WERI-Rb-1 (cell line): ENCODE measurements around the gene PLIN4.

Experiments used
- DNase-seq: peaks from one replicate; pipeline ENCODE4 v3.0.0-alpha.2; 2020
- H3K27ac ChIP-seq: fragments of 250-450 bp; sonication (Bioruptor Pico); 2 replicates; pipeline ENCODE4 v1.5.1; 2020; ENCODE audit warnings: mild to moderate bottlenecking, moderate library complexity
- H3K27me3 ChIP-seq: fragments of 250-450 bp; sonication (Bioruptor Pico); 2 replicates; pipeline ENCODE4 v1.5.1; 2021; ENCODE audit warnings: mild to moderate bottlenecking, low read depth, moderate library complexity; ENCODE audit not compliant: insufficient read depth, severe bottlenecking
- H3K36me3 ChIP-seq: fragments of 250-450 bp; sonication (Bioruptor Pico); 2 replicates; pipeline ENCODE4 v1.5.1; 2020; ENCODE audit warnings: mild to moderate bottlenecking, moderate library complexity
- H3K4me3 ChIP-seq: 2 replicates; pipeline ENCODE4 v1.5.1; 2011; ENCODE audit warnings: low read depth, mild to moderate bottlenecking, control low read depth, low read length
- H3K9me3 ChIP-seq: fragments of 250-450 bp; sonication (Bioruptor Pico); 2 replicates; pipeline ENCODE4 v1.5.1; 2021; ENCODE audit warnings: mild to moderate bottlenecking, moderate library complexity; ENCODE audit not compliant: severe bottlenecking
- TF ChIP-seq, protein P1 (sequence below): IDR thresholded peaks from 2 replicates; pipeline ENCODE4 v1.5.1; 2011; ENCODE audit warnings: low read depth, mild to moderate bottlenecking, control low read depth, inconsistent platforms, low read length

The PLIN4 gene

DNA sequence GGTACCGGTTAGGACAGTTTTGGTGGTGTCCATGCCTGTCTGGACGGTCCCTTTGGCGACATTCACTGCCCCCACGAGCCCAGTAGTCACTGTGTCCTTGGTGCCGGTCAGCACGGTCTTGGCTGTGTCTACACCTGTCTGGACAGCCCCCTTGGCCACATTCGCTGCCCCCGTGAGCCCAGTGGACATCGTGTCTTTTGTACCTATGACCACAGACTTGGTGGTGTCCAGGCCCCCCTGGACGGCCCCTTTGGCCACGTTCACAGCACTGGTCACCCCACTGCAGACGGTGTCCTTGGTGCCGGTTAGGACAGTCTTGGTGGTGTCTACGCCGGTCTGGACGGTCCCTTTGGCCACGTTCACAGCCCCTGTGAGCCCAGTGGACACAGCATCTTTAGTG, 6.2 kb downstream of the PLIN4 start:
- no peaks in the 10 kb centered on the region for H3K9me3 ChIP-seq
- peaks cover 8% of the 10 kb centered on the region for H3K36me3 ChIP-seq
- TF ChIP-seq, protein P1, sequence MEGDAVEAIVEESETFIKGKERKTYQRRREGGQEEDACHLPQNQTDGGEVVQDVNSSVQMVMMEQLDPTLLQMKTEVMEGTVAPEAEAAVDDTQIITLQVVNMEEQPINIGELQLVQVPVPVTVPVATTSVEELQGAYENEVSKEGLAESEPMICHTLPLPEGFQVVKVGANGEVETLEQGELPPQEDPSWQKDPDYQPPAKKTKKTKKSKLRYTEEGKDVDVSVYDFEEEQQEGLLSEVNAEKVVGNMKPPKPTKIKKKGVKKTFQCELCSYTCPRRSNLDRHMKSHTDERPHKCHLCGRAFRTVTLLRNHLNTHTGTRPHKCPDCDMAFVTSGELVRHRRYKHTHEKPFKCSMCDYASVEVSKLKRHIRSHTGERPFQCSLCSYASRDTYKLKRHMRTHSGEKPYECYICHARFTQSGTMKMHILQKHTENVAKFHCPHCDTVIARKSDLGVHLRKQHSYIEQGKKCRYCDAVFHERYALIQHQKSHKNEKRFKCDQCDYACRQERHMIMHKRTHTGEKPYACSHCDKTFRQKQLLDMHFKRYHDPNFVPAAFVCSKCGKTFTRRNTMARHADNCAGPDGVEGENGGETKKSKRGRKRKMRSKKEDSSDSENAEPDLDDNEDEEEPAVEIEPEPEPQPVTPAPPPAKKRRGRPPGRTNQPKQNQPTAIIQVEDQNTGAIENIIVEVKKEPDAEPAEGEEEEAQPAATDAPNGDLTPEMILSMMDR = no peak
- H3K27me3 ChIP-seq = no peaks in the 10 kb centered on the region
- no peak overlapping the region for H3K4me3 ChIP-seq
- no peak overlapping the region for H3K27ac ChIP-seq
- DNase-seq = no peak

DNA sequence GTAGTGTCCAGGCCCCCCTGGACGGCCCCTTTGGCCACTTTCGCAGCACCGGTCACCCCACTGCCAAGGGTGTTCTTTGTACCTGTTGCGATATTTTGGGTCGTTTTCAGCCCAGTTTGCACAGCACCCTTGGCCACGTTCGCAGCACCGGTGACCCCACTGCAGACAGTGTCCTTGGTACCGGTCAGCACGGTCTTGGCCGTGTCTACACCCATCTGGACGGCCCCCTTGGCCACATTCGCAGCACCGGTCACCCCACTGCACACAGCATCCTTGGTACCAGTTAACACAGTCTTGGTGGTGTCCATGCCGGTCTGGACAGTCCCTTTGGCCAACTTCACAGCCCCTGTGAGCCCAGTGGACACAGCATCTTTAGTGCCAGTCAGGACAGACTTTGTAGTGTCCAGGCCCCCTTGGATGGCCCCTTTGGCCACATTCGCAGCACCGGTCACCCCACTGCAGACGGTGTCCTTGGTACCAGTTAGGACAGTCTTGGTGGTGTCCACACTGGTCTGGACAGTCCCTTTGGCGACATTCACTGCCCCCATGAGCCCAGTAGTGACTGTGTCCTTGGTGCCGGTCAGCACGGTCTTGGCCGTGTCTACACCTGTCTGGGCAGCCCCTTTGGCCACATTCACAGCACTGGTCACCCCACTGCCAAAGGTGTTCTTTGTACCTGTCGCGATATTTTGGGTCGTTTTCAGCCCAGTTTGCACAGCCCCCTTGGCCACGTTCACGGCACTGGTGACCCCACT, 6.8 kb downstream of the PLIN4 start:
- no peak for DNase-seq
- H3K27ac ChIP-seq = no peak overlapping the region
- H3K9me3 ChIP-seq = no peaks in the 10 kb centered on the region
- TF ChIP-seq, protein P1 = no peak
- H3K36me3 ChIP-seq = peaks cover 14% of the 10 kb centered on the region
- no peak overlapping the region for H3K4me3 ChIP-seq
- H3K27me3 ChIP-seq = no peaks in the 10 kb centered on the region

DNA sequence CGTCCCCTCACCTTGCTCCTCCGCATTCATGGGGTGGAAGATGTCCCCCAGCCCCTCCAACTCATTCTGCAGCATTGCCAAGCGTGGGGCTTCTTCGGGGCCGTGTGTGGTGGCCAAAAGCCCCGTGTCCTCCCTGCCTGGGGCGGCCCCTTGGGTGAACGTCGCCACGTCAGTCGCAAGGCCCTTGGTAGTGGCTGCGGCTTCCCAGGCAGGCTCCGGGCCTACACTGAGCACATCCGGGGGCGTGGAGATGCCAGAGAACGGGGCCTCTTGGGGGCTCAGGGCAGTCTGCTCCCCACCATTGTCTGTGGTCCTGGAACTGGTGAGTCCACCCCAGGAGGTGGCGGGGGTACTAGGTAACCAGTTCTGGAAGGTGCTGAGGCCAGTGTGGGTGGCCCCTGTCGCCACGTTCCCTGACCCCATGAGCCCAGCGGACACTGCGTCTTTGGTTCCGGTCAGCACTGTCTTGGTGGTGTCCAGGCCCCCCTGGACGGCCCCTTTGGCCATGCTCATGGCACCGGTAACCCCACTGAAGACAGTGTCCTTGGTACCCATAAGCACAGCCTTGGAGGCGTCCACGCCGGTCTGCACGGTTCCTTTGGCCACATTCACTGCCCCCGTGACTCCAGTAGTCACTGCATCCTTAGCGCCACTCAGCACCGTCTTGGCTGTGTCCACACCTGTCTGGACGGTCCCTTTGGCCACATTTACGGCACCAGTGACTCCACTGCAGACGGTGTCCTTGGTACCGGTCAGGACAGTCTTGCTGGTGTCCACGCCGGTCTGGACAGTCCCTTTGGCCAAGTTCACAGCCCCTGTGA, 7.6 kb downstream of the PLIN4 start:
- Histone ChIP-seq H3K9me3 (no peaks in the 10 kb centered on the region), H3K36me3 (peaks cover 15% of the 10 kb centered on the region), H3K27me3 (no peaks in the 10 kb centered on the region), H3K4me3 (no peak overlapping the region), H3K27ac (no peak overlapping the region)
- no peak for DNase-seq
- TF ChIP-seq, protein P1 = no peak

DNA sequence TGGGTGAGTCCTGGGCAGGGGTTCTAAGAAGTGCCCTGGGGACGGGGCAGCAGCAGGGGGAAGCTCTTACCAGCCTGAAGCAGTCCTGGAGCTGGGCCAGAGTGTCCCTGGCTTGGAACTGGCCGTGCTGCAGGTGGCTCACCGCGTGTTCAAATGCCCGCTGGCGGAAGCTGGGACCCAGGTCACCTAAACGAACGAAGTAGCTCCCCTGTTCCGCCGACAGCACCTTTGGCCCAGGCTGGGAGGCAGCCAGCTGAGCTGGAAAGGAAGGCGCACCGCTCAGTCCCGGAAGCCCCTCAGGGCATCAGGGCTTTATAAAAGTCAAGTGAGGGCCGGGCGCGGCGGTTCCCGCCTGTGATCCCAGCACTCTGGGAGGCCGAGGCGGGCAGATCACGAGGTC, 9.6 kb downstream of the PLIN4 start:
- Histone ChIP-seq H3K9me3 (no peaks in the 10 kb centered on the region), H3K27me3 (no peaks in the 10 kb centered on the region), H3K4me3 (no peak overlapping the region), H3K36me3 (peaks cover 21% of the 10 kb centered on the region), H3K27ac (no peak overlapping the region)
- no peak for DNase-seq
- TF ChIP-seq, protein P1 = no peak

DNA sequence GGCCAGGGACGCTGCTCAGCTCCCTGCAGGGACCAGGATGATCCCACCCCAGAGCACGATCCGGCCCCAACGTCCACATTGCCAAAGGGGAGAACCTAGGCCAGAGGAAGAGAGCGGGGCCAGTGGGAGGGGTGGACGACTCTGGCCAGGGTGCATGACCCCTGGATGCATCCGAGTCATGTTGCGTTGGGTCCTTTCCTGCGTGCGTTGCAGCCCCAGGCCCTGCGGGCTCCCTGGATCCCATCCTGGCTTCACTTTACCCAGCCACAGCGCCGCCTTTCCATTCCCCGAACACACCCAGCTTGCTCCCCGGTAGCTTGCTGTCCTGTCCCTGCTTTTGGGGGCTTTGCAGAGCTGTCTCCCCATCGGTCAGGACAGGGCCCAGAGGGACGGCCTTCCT, 10.5 kb downstream of the PLIN4 start:
- TF ChIP-seq, protein P1 = no peak
- H3K9me3 ChIP-seq = no peaks in the 10 kb centered on the region
- H3K27ac ChIP-seq = no peak overlapping the region
- no peak overlapping the region for H3K4me3 ChIP-seq
- H3K27me3 ChIP-seq = no peaks in the 10 kb centered on the region
- peaks cover 27% of the 10 kb centered on the region for H3K36me3 ChIP-seq
- no peak for DNase-seq

DNA sequence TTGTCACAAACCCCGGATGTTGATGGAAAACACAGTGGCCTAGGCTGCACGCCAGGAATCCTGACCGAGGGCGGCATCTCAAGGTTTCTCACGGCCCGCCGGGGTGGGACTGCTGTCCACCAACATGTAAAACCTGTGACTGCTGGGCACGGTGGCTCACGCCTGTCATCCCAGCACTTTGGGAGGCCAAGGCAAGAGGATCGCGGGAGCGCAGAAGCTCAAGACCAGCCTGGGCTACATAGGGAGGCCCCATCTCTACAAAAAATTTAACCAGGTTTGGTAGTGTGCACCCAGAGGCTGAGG, 11.2 kb downstream of the PLIN4 start:
- TF ChIP-seq, protein P1 = no peak
- Histone ChIP-seq H3K27me3 (no peaks in the 10 kb centered on the region), H3K4me3 (no peak overlapping the region), H3K36me3 (peaks cover 34% of the 10 kb centered on the region), H3K9me3 (no peaks in the 10 kb centered on the region), H3K27ac (no peak overlapping the region)
- no peak for DNase-seq
